ENCODE measurements around the gene GJC2.

DNA sequence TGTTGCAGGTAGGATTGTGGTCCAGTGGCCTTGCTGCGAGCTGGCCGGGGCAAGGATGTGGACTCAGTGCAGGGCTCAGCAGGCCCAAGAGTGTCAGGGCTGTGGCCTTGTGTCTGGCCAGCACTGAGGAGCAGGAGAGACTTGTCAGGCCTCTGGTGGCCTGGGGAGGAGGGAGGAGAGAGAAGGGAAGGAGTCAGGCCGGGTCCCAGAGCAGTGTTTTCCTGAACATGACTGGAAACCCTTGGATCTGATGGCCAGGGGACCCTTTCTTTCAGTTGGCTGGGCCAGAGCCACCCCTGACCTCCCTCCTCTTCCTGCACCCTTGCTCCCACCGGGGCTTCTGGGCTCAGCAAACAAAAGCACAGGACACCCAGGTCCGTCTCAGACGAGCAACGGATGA lies 20.9 kb downstream of the GJC2 start:
- TF ChIP-seq POLR2A (IDR thresholded peaks at IDR 0.05) = no peak
- TF ChIP-seq, protein P1, sequence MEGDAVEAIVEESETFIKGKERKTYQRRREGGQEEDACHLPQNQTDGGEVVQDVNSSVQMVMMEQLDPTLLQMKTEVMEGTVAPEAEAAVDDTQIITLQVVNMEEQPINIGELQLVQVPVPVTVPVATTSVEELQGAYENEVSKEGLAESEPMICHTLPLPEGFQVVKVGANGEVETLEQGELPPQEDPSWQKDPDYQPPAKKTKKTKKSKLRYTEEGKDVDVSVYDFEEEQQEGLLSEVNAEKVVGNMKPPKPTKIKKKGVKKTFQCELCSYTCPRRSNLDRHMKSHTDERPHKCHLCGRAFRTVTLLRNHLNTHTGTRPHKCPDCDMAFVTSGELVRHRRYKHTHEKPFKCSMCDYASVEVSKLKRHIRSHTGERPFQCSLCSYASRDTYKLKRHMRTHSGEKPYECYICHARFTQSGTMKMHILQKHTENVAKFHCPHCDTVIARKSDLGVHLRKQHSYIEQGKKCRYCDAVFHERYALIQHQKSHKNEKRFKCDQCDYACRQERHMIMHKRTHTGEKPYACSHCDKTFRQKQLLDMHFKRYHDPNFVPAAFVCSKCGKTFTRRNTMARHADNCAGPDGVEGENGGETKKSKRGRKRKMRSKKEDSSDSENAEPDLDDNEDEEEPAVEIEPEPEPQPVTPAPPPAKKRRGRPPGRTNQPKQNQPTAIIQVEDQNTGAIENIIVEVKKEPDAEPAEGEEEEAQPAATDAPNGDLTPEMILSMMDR (IDR thresholded peaks at IDR 0.05) = no peak

Measured in breast epithelium (tissue), 3 donors.